ENCODE results near the gene SHMT2. TPM values are rescaled to one million over a fixed set of nuclear protein-coding genes. Genes with fewer than 3 reads are reported as not detected.

Gene SHMT2
- total and polyA plus RNA-seq, 2 experiments from 2014 or later: 125 to 387 TPM

- ATAC-seq: no peak
- no peak overlapping the region for H3K27ac ChIP-seq (ENCODE audit: low read depth)
- TF ChIP-seq POLR2AphosphoS5 (IDR thresholded peaks at IDR 0.05; ENCODE audit: low read depth) (no peak), EZH2phosphoT487 (IDR thresholded peaks at IDR 0.05; ENCODE audit: unreplicated experiment) (no peak), ZNF114 (CRISPR knock-in tag; IDR thresholded peaks at IDR 0.05) (no peak), CREB1 (CRISPR knock-in tag; IDR thresholded peaks at IDR 0.05; ENCODE audit: low read depth) (no peak), JUNB (IDR thresholded peaks at IDR 0.05; ENCODE audit: unreplicated experiment) (no peak), REST (IDR thresholded peaks at IDR 0.05; ENCODE audit: unreplicated experiment) (no peak), ZNF462 (CRISPR knock-in tag; IDR thresholded peaks at IDR 0.05) (no peak), EZH2 (IDR thresholded peaks at IDR 0.05; ENCODE audit: low read depth, unreplicated experiment) (no peak), CTCF (conservative IDR thresholded peaks at IDR 0.05; ENCODE audit: low read depth in 2 of 2) (no peak), ZNF331 (CRISPR knock-in tag; IDR thresholded peaks at IDR 0.05; ENCODE audit: low read depth) (no peak), NANOG (IDR thresholded peaks at IDR 0.05; ENCODE audit: borderline replicate concordance) (no peak), STAT1 (IDR thresholded peaks at IDR 0.05; ENCODE audit: unreplicated experiment) (no peak)
- H3K27ac Mint-ChIP-seq: peak overlapping the region; percentile 86; the same call in 1 of the 2 replicates
- no peak overlapping the region for H2AFZ ChIP-seq
- H3K79me2 ChIP-seq (replicated peaks; ENCODE audit: insufficient read depth): peaks cover 25% of the 10 kb centered on the region
- peaks cover 50% of the 10 kb centered on the region for H3K4me1 ChIP-seq (ENCODE audit: insufficient read depth)
- peak overlapping the region; percentile 97 for H3K4me3 Mint-ChIP-seq
- H3K27me3 ChIP-seq (ENCODE audit: insufficient read depth): peaks cover 55% of the 10 kb centered on the region
- peak overlapping the region; percentile 100 for H3K4me2 ChIP-seq
- peaks cover 56% of the 10 kb centered on the region for H3F3A ChIP-seq (replicated peaks; ENCODE audit: low read depth)
- H3K9me2 ChIP-seq (ENCODE audit: insufficient read depth): no peaks in the 10 kb centered on the region
- H3K4me1 Mint-ChIP-seq: peaks cover 69% of the 10 kb centered on the region
- no peak for DNase-seq (ENCODE audit: low spot score)
- H3K36me3 ChIP-seq (ENCODE audit: insufficient read depth): peaks cover 26% of the 10 kb centered on the region
- H3K4me3 ChIP-seq: peak overlapping the region; percentile 95
- peaks cover 58% of the 10 kb centered on the region for H3K27me3 Mint-ChIP-seq (ENCODE audit: insufficient read depth, low read depth, poor library complexity)
- H4K20me1 ChIP-seq (replicated peaks; ENCODE audit: insufficient read depth): peaks cover 34% of the 10 kb centered on the region
- peaks cover 60% of the 10 kb centered on the region for H3K36me3 Mint-ChIP-seq (ENCODE audit: low read depth)
- no peaks in the 10 kb centered on the region; the same call in 1 of the 3 replicates for H3K9me3 Mint-ChIP-seq
Observed at GRCh38 chr12:57231276-57232021, 1.9 kb downstream of the SHMT2 start.
